ENCODE results near the gene ALPK3. TPM values are rescaled to one million over a fixed set of nuclear protein-coding genes. Genes with fewer than 3 reads are reported as not detected.

ALPK3 gene
- total RNA-seq, 6 donors from 2014 or later, result 7.9 to 36.4 (median 13.0) TPM

- H3K27me3 ChIP-seq, result no peaks in the 10 kb centered on the region
- no peaks in the 10 kb centered on the region for H3K36me3 ChIP-seq
- DNase-seq, result peak in 1 of 2 donors; percentile 50
- H3K4me1 ChIP-seq, result no peaks in the 10 kb centered on the region
- H3K4me3 ChIP-seq, result no peak within 1 kb of the TSS
- H3K9me3 ChIP-seq, result no peaks in the 10 kb centered on the region
- no peak within 1 kb of the TSS for H3K27ac ChIP-seq
- no peak for TF ChIP-seq CTCF (IDR thresholded peaks at IDR 0.05)
- TF ChIP-seq EP300 (IDR thresholded peaks at IDR 0.05), result no peak
- no peak for TF ChIP-seq POLR2A (IDR thresholded peaks at IDR 0.05)
- TF ChIP-seq POLR2AphosphoS5 (IDR thresholded peaks at IDR 0.05), result no peak
- 72 to 82% methylated on average over 4 to 11 of the region's 11 CpGs for WGBS, 2 donors
- ATAC-seq (ENCODE audit: low FRiP score in 2 of 2), result peak in 1 of 2 donors; percentile 23
Observed at GRCh38 chr15:84883916-84884781, 67.0 kb downstream of the ALPK3 start, which contains the start of gene SLC28A1. SLC28A1 (plus strand) TSS chr15:84884662; CDS start chr15:84887761, 3,099 bp downstream.

- no peak overlapping the region for H3K27ac ChIP-seq
- no peak overlapping the region for H3K4me3 ChIP-seq
- H3K36me3 ChIP-seq, result no peaks in the 10 kb centered on the region
- no peaks in the 10 kb centered on the region for H3K27me3 ChIP-seq
- H3K9me3 ChIP-seq, result no peaks in the 10 kb centered on the region
- H3K4me1 ChIP-seq, result no peaks in the 10 kb centered on the region
- no peak for TF ChIP-seq EP300 (IDR thresholded peaks at IDR 0.05)
- 89 to 94% methylated on average over 7 of the region's 7 CpGs for WGBS, 2 donors
- ATAC-seq (ENCODE audit: low FRiP score in 2 of 2), result no peak
- DNase-seq, result no peak
Observed at GRCh38 chr15:84885801-84886200, 68.6 kb downstream of the ALPK3 start.

- Histone ChIP-seq H3K4me1 (no peaks in the 10 kb centered on the region), H3K9me3 (no peaks in the 10 kb centered on the region), H3K36me3 (no peaks in the 10 kb centered on the region), H3K4me3 (no peak overlapping the region), H3K27ac (no peak overlapping the region), H3K27me3 (no peaks in the 10 kb centered on the region)
- WGBS, 2 donors, result 85 to 87% methylated on average over 11 to 14 of the region's 14 CpGs
- DNase-seq (peak in 1 of 2 donors; percentile 40), ATAC-seq (ENCODE audit: low FRiP score in 2 of 2) (no peak)
- TF ChIP-seq CTCF (IDR thresholded peaks at IDR 0.05), result no peak
- TF ChIP-seq POLR2AphosphoS5 (IDR thresholded peaks at IDR 0.05), result no peak
- no peak for TF ChIP-seq EP300 (IDR thresholded peaks at IDR 0.05)
- TF ChIP-seq POLR2A (IDR thresholded peaks at IDR 0.05), result no peak
Observed at GRCh38 chr15:84886211-84886983, 69.2 kb downstream of the ALPK3 start.

- H3K27me3 ChIP-seq, result no peaks in the 10 kb centered on the region
Observed at GRCh38 chr15:84886984-84887299, 69.8 kb downstream of the ALPK3 start.

More at GRCh38 chr15:84886984-84887299, 69.8 kb downstream of the ALPK3 start:
- H3K36me3 ChIP-seq, result no peaks in the 10 kb centered on the region
- H3K9me3 ChIP-seq, result no peaks in the 10 kb centered on the region
- no peak overlapping the region for H3K27ac ChIP-seq
- 81 to 82% methylated on average over 1 of the region's 1 CpG for WGBS, 2 donors
- TF ChIP-seq CTCF (IDR thresholded peaks at IDR 0.05) (no peak), POLR2A (IDR thresholded peaks at IDR 0.05) (no peak), POLR2AphosphoS5 (IDR thresholded peaks at IDR 0.05) (no peak), EP300 (IDR thresholded peaks at IDR 0.05) (no peak)
- ATAC-seq (ENCODE audit: low FRiP score in 2 of 2), result no peak
- no peak for DNase-seq
- H3K4me3 ChIP-seq, result no peak overlapping the region
- H3K4me1 ChIP-seq, result no peaks in the 10 kb centered on the region
